ENCODE measurements around the gene IL17D. TPM values are rescaled to one million over a fixed set of nuclear protein-coding genes. Genes with fewer than 3 reads are reported as not detected.

IL17D gene
- total and polyA plus RNA-seq, 2 experiments from 2014 or later = 3.7 to 11.0 TPM

DNA sequence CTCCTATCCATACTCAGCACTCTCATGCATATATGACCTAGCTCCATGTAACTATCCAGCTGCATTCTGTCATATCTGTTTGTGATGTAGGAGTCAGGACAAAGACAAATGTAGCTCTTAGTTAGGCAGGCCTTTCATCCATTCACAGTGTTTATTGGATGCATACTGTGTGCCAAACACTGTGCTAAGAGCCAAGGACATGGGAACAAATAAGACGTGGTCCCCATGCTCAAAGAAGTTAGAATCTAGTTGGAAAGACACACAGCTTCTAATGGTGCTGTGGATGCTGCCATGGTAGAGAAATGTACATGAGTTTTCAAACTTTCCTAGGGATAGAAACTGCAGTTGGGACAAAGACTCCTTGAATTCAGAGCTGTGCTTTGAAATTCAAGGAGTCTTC is 31.7 kb upstream of the IL17D start:
- Histone ChIP-seq H3K4me3 (no peak overlapping the region), H3K79me2 (no peaks in the 10 kb centered on the region), H3K9me2 (replicated peaks; ENCODE audit: insufficient read depth) (no peaks in the 10 kb centered on the region), H2AFZ (no peak overlapping the region), H3K36me3 (replicated peaks; ENCODE audit: insufficient read depth, low read depth) (no peaks in the 10 kb centered on the region), H4K20me1 (ENCODE audit: insufficient read depth, poor library complexity, severe bottlenecking) (no peaks in the 10 kb centered on the region), H3K9me3 (ENCODE audit: low read depth) (no peaks in the 10 kb centered on the region), H3K4me1 (ENCODE audit: insufficient read depth) (no peaks in the 10 kb centered on the region), H3K4me2 (no peak overlapping the region), H3K27me3 (no peaks in the 10 kb centered on the region), H3K27ac (no peak overlapping the region)
- no peak for DNase-seq (ENCODE audit: low spot score)
- WGBS (ENCODE audit: low lambda C conversion rate, missing lambda C conversion rate) = 100% methylated on average over 1 of the region's 1 CpG
- no peak for TF ChIP-seq EZH2phosphoT487 (IDR thresholded peaks at IDR 0.05; ENCODE audit: low read depth, severe bottlenecking, unreplicated experiment)
- TF ChIP-seq, protein P1, sequence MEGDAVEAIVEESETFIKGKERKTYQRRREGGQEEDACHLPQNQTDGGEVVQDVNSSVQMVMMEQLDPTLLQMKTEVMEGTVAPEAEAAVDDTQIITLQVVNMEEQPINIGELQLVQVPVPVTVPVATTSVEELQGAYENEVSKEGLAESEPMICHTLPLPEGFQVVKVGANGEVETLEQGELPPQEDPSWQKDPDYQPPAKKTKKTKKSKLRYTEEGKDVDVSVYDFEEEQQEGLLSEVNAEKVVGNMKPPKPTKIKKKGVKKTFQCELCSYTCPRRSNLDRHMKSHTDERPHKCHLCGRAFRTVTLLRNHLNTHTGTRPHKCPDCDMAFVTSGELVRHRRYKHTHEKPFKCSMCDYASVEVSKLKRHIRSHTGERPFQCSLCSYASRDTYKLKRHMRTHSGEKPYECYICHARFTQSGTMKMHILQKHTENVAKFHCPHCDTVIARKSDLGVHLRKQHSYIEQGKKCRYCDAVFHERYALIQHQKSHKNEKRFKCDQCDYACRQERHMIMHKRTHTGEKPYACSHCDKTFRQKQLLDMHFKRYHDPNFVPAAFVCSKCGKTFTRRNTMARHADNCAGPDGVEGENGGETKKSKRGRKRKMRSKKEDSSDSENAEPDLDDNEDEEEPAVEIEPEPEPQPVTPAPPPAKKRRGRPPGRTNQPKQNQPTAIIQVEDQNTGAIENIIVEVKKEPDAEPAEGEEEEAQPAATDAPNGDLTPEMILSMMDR (IDR thresholded peaks at IDR 0.05; ENCODE audit: poor library complexity) = no peak
- TF ChIP-seq EZH2 (IDR thresholded peaks at IDR 0.05; ENCODE audit: borderline replicate concordance) = no peak

- Histone ChIP-seq H3K27me3 (no peaks in the 10 kb centered on the region), H3K27ac (no peak overlapping the region), H3K79me2 (no peaks in the 10 kb centered on the region), H3K4me1 (ENCODE audit: insufficient read depth) (no peaks in the 10 kb centered on the region), H3K4me3 (no peak overlapping the region), H3K4me2 (no peak overlapping the region), H3K9me3 (ENCODE audit: low read depth) (no peaks in the 10 kb centered on the region), H2AFZ (no peak overlapping the region), H3K9me2 (replicated peaks; ENCODE audit: insufficient read depth) (no peaks in the 10 kb centered on the region), H3K36me3 (replicated peaks; ENCODE audit: insufficient read depth, low read depth) (no peaks in the 10 kb centered on the region), H4K20me1 (ENCODE audit: insufficient read depth, poor library complexity, severe bottlenecking) (no peaks in the 10 kb centered on the region)
- TF ChIP-seq EZH2 (IDR thresholded peaks at IDR 0.05; ENCODE audit: borderline replicate concordance) = no peak
- TF ChIP-seq, protein P1 (IDR thresholded peaks at IDR 0.05; ENCODE audit: poor library complexity) = no peak
- no peak for TF ChIP-seq EZH2phosphoT487 (IDR thresholded peaks at IDR 0.05; ENCODE audit: low read depth, severe bottlenecking, unreplicated experiment)
- no peak for DNase-seq (ENCODE audit: low spot score)
- WGBS (ENCODE audit: low lambda C conversion rate, missing lambda C conversion rate) = 96% methylated on average over 2 of the region's 2 CpGs
Observed at GRCh38 chr13:20672772-20673171, 30.7 kb upstream of the IL17D start.

DNA sequence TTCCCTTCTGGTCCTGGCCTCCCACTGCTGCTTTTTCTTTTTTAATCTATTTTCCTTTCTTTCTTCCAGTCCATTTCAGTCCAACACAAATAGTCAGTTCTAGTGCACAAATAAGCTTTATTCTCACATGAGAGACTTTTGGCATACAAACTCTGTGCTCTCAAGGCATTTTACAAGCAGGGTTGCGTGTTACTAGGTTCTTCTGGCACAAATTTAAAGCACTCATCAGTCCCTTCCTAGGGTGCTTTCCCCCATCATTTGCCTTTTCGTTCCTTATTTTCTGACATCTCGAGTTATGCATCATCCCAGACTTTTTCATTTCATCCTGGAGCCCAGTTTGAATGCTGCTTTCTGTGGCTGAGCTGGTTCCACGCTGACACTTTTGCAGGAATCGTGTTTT is 29.8 kb upstream of the IL17D start:
- 93% methylated on average over 5 of the region's 5 CpGs for WGBS (ENCODE audit: low lambda C conversion rate, missing lambda C conversion rate)

More for the DNA sequence above, 29.8 kb upstream of the IL17D start:
- no peak for DNase-seq (ENCODE audit: low spot score)
- peaks cover 6% of the 10 kb centered on the region for H3K4me1 ChIP-seq (ENCODE audit: insufficient read depth)
- H4K20me1 ChIP-seq (ENCODE audit: insufficient read depth, poor library complexity, severe bottlenecking) = no peaks in the 10 kb centered on the region
- TF ChIP-seq EZH2phosphoT487 (IDR thresholded peaks at IDR 0.05; ENCODE audit: low read depth, severe bottlenecking, unreplicated experiment) = no peak
- TF ChIP-seq, protein P1 (IDR thresholded peaks at IDR 0.05; ENCODE audit: poor library complexity) = no peak
- TF ChIP-seq EZH2 (IDR thresholded peaks at IDR 0.05; ENCODE audit: borderline replicate concordance) = no peak
- H3K79me2 ChIP-seq = no peaks in the 10 kb centered on the region
- no peak overlapping the region for H3K4me2 ChIP-seq
- no peaks in the 10 kb centered on the region for H3K9me3 ChIP-seq (ENCODE audit: low read depth)
- H3K27ac ChIP-seq = no peak overlapping the region
- no peaks in the 10 kb centered on the region for H3K36me3 ChIP-seq (replicated peaks; ENCODE audit: insufficient read depth, low read depth)
- no peaks in the 10 kb centered on the region for H3K27me3 ChIP-seq
- H3K4me3 ChIP-seq = no peak overlapping the region
- H2AFZ ChIP-seq = no peak overlapping the region
- no peaks in the 10 kb centered on the region for H3K9me2 ChIP-seq (replicated peaks; ENCODE audit: insufficient read depth)

All from hepatocyte (in vitro differentiated cells).